ENCODE data around the gene TNFRSF18. TPM values are rescaled to one million over a fixed set of nuclear protein-coding genes. Genes with fewer than 3 reads are reported as not detected.
"Not testable (repeated sequence)": the region's sequence is repeated elsewhere in the genome, so short reads cannot be mapped to it uniquely, and the experiment has no call there.

TNFRSF18 gene
- total RNA-seq, 2 experiments from 2014 or later: 375 to 387 TPM

- POLR2A ChIA-PET: interaction anchor here (0.7 to 1.0 kb wide), 2 partner anchors 41 to 77 kb away, joined by 3 read pairs; no protein-coding TSS in a partner anchor
- peak; percentile 8 for DNase-seq
- peaks cover 12% of the 10 kb centered on the region for H3K9me3 Mint-ChIP-seq
- no peak overlapping the region for H3K27ac Mint-ChIP-seq
- H3K4me3 Mint-ChIP-seq: no peak overlapping the region
- H3K36me3 Mint-ChIP-seq: peaks cover 3% of the 10 kb centered on the region
- peaks cover 12% of the 10 kb centered on the region for H3K4me1 Mint-ChIP-seq (ENCODE audit: low read depth)
- no peaks in the 10 kb centered on the region for H3K27me3 Mint-ChIP-seq
- intact Hi-C loops (cut with micrococcal nuclease): no loop called here
- CTCF ChIA-PET: interaction anchor here (0.7 to 1.3 kb wide), 2 partner anchors 76 to 78 kb away, joined by 3 read pairs; no protein-coding TSS in a partner anchor
Observed at GRCh38 chr1:1198423-1199140, 7.8 kb downstream of the TNFRSF18 start.

DNA sequence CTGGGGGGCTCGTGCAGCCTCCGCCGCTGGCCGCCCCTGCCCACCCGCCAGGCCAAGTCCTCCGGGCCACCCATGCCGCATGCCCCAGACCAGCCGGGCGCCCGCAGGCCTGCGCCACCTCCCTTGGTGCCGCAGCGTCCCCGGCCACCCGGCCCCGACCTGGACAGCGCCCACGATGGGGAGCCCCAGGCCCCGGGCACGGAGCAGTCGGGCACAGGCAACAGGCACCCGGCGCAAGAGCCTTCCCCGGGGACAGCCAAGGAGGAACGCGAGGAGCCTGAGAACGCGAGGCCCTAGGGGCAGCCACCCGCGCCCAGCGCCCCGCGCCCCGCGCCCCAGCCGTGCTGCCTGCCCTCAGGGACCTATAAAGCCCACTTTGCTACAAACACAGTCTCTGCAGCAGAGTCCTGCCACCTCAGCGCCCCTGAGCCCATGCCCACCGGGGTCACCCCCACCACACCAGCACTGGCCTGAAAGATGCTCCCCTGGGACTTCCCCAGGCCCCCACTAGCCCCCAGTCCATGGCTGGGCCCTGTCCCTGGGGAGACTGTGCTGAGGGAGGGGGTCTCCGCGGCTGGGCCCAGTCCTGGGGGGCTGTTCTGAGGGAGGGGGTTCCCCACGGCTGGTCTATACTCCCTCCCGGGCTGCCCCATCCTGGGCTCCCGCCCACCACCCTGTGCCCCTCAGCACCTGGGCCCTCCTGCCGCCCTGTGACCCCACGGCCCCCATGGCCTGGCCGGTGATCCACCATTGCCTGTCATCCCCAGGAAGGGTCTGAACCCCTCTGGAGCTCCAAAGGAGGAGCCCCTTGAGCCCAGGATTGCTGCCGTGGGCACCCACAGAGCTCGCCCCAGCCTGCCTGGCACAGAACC lies 8.6 kb downstream of the TNFRSF18 start:
- DNase-seq: peak; percentile 9
- Mint-ChIP-seq H3K27ac (no peak overlapping the region), H3K4me3 (no peak overlapping the region), H3K36me3 (no peaks in the 10 kb centered on the region), H3K27me3 (no peaks in the 10 kb centered on the region), H3K4me1 (ENCODE audit: low read depth) (peaks cover 12% of the 10 kb centered on the region), H3K9me3 (peaks cover 12% of the 10 kb centered on the region)
- CTCF ChIA-PET: interaction anchor here (1.3 kb wide), 1 partner anchor 75 kb away, joined by 3 read pairs; no protein-coding TSS in a partner anchor
- POLR2A ChIA-PET: interaction anchor here (0.7 to 1.0 kb wide), 2 partner anchors 41 to 76 kb away, joined by 3 read pairs; no protein-coding TSS in a partner anchor
- intact Hi-C loops (cut with micrococcal nuclease): no loop called here

DNA sequence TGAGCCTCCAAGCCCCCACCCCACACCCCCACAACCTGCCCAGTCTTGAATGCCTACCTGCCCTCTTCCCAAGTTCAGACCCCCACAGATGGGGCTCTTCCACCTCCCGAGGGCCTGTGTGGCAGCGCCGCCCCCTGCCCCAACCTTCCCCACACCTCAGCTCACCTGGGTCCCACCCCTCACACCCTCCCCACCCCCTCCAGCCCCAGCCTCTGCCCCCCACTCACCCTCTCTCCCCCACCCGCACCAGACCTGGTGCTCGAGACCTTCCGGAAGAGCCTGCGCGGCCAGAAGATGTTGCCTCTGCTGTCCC lies 9.2 kb downstream of the TNFRSF18 start:
- Mint-ChIP-seq H3K27ac (peak overlapping the region; percentile 33), H3K4me3 (no peak overlapping the region), H3K27me3 (no peaks in the 10 kb centered on the region), H3K9me3 (peaks cover 13% of the 10 kb centered on the region), H3K4me1 (ENCODE audit: low read depth) (peaks cover 12% of the 10 kb centered on the region), H3K36me3 (no peaks in the 10 kb centered on the region)
- DNase-seq: no peak
- ChIA-PET POLR2A (no interaction called here), CTCF (no interaction called here)
- intact Hi-C loops (cut with micrococcal nuclease): no loop called here

- ChIA-PET POLR2A (interaction anchor here (1.0 kb wide), 1 partner anchor 11 kb away, joined by 3 read pairs; no protein-coding TSS in a partner anchor), CTCF (interaction anchor here (1.4 kb wide), 1 partner anchor 74 kb away, joined by 6 read pairs; no protein-coding TSS in a partner anchor)
- peak; percentile 9 for DNase-seq
- H3K4me1 Mint-ChIP-seq (ENCODE audit: low read depth): peaks cover 12% of the 10 kb centered on the region
- H3K36me3 Mint-ChIP-seq: no peaks in the 10 kb centered on the region
- H3K27me3 Mint-ChIP-seq: no peaks in the 10 kb centered on the region
- H3K27ac Mint-ChIP-seq: peak overlapping the region; percentile 33
- intact Hi-C loops (cut with micrococcal nuclease): no loop called here
- peaks cover 17% of the 10 kb centered on the region for H3K9me3 Mint-ChIP-seq
- H3K4me3 Mint-ChIP-seq: no peak overlapping the region
Observed at GRCh38 chr1:1196431-1197187, 9.8 kb downstream of the TNFRSF18 start.

DNA sequence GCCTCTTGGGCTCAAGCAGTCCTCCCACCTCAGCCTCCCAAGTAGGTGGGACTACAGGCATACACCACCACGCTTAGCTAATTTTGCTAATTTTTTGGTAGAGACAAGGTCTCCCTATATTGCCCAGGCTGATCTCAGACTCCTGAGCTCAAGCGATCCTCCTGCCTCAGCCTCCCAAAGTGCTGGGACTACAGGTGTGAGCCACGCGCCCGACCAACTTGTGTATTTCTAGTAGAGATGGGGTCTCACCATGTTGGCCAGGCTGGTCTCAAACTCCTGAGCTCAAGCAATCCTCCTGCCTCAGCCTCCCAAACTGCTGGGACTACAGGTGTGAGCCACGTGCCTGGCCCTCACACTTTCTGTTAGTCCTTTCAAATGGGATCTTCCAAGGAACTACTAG lies 10.7 kb downstream of the TNFRSF18 start:
- Mint-ChIP-seq H3K4me1 (ENCODE audit: low read depth) (peaks cover 12% of the 10 kb centered on the region), H3K9me3 (peaks cover 17% of the 10 kb centered on the region)
- H3K36me3 Mint-ChIP-seq; H3K4me3 Mint-ChIP-seq; intact Hi-C loops (cut with micrococcal nuclease); POLR2A ChIA-PET; H3K27me3 Mint-ChIP-seq; DNase-seq; H3K27ac Mint-ChIP-seq: not testable (repeated sequence)
- CTCF ChIA-PET: interaction anchor here (1.4 kb wide), 1 partner anchor 73 kb away, joined by 6 read pairs; no protein-coding TSS in a partner anchor

- H3K9me3 Mint-ChIP-seq: peaks cover 17% of the 10 kb centered on the region
- ChIA-PET CTCF (interaction anchor here (0.6 to 0.8 kb wide), 2 partner anchors 21 to 65 kb away, joined by 3 read pairs; no protein-coding TSS in a partner anchor), POLR2A (no interaction called here)
- intact Hi-C loops (cut with micrococcal nuclease): no loop called here
- DNase-seq: no peak
- peaks cover 6% of the 10 kb centered on the region for H3K4me1 Mint-ChIP-seq (ENCODE audit: low read depth)
- no peaks in the 10 kb centered on the region for H3K36me3 Mint-ChIP-seq
- H3K27me3 Mint-ChIP-seq: no peaks in the 10 kb centered on the region
- H3K4me3 Mint-ChIP-seq: no peak overlapping the region
- H3K27ac Mint-ChIP-seq: peak overlapping the region; percentile 5
Observed at GRCh38 chr1:1194723-1195122, 11.7 kb downstream of the TNFRSF18 start.

DNA sequence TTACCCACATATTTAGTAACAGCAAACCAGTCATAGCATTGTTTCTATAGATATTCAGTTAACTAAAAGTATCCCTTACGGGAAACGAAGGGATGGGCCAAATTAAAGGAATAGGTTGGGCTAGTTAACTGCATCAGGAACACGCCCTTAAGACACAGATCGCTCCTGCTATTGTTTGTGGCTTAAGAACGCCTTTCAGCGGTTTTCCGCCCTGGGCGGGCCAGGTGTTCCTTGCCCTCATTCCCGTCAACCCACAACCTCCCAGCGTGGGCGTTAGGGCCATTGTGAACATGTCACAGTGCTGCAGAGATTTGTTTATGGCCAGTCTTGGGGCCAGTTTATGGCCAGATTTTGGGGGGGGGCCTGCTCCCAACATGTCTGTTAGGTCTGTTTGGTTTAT lies 14.7 kb downstream of the TNFRSF18 start:
- Mint-ChIP-seq H3K4me3 (no peak overlapping the region), H3K4me1 (ENCODE audit: low read depth) (peaks cover 3% of the 10 kb centered on the region), H3K9me3 (peaks cover 17% of the 10 kb centered on the region), H3K36me3 (no peaks in the 10 kb centered on the region), H3K27ac (no peak overlapping the region), H3K27me3 (no peaks in the 10 kb centered on the region)
- ChIA-PET CTCF (interaction anchor here (1.8 kb wide), 1 partner anchor 69 kb away, joined by 6 read pairs; no protein-coding TSS in a partner anchor), POLR2A (no interaction called here)
- intact Hi-C loops (cut with micrococcal nuclease): no loop called here
- DNase-seq: no peak

DNA sequence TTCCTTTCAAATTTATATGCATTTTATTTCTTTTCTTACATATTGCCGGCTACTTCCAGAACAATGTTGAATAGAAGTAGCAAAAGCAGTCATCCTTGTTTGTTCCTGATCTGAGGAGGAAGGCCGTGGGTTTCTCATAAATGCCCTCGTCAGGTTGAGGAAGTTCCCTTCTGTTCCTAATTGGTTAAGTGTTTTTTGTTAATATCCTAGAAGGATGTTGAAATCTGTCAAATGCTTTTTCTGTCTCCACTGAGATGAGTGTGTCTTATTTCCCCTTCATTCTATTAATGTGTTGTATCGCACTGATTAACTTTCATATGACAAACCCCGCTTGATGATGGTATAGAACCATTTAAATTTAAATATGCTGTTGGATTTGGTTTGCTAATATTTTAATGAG lies 17.3 kb downstream of the TNFRSF18 start:
- Mint-ChIP-seq H3K9me3 (peaks cover 6% of the 10 kb centered on the region), H3K27me3 (no peaks in the 10 kb centered on the region), H3K36me3 (no peaks in the 10 kb centered on the region), H3K4me3 (no peak overlapping the region), H3K4me1 (ENCODE audit: low read depth) (no peaks in the 10 kb centered on the region), H3K27ac (no peak overlapping the region)
- intact Hi-C loops (cut with micrococcal nuclease): no loop called here
- DNase-seq: no peak
- ChIA-PET POLR2A (no interaction called here), CTCF (no interaction called here)

GRCh38 chr1:1187938-1188337 lies 18.5 kb downstream of the TNFRSF18 start:
- Mint-ChIP-seq H3K27me3 (no peaks in the 10 kb centered on the region), H3K27ac (no peak overlapping the region), H3K4me3 (no peak overlapping the region), H3K9me3 (peaks cover 5% of the 10 kb centered on the region), H3K4me1 (ENCODE audit: low read depth) (no peaks in the 10 kb centered on the region), H3K36me3 (no peaks in the 10 kb centered on the region)
- DNase-seq: no peak
- intact Hi-C loops (cut with micrococcal nuclease): no loop called here
- ChIA-PET POLR2A (no interaction called here), CTCF (no interaction called here)

- ChIA-PET POLR2A (interaction anchor here (1.1 kb wide), 1 partner anchor 20 kb away, joined by 3 read pairs; no protein-coding TSS in a partner anchor), CTCF (no interaction called here)
- Mint-ChIP-seq H3K36me3 (no peaks in the 10 kb centered on the region), H3K4me1 (ENCODE audit: low read depth) (no peaks in the 10 kb centered on the region), H3K4me3 (no peak overlapping the region), H3K9me3 (no peaks in the 10 kb centered on the region), H3K27me3 (peaks cover 5% of the 10 kb centered on the region), H3K27ac (no peak overlapping the region)
- no peak for DNase-seq
- intact Hi-C loops (cut with micrococcal nuclease): no loop called here
Observed at GRCh38 chr1:1185101-1185765, 21.2 kb downstream of the TNFRSF18 start.

DNA sequence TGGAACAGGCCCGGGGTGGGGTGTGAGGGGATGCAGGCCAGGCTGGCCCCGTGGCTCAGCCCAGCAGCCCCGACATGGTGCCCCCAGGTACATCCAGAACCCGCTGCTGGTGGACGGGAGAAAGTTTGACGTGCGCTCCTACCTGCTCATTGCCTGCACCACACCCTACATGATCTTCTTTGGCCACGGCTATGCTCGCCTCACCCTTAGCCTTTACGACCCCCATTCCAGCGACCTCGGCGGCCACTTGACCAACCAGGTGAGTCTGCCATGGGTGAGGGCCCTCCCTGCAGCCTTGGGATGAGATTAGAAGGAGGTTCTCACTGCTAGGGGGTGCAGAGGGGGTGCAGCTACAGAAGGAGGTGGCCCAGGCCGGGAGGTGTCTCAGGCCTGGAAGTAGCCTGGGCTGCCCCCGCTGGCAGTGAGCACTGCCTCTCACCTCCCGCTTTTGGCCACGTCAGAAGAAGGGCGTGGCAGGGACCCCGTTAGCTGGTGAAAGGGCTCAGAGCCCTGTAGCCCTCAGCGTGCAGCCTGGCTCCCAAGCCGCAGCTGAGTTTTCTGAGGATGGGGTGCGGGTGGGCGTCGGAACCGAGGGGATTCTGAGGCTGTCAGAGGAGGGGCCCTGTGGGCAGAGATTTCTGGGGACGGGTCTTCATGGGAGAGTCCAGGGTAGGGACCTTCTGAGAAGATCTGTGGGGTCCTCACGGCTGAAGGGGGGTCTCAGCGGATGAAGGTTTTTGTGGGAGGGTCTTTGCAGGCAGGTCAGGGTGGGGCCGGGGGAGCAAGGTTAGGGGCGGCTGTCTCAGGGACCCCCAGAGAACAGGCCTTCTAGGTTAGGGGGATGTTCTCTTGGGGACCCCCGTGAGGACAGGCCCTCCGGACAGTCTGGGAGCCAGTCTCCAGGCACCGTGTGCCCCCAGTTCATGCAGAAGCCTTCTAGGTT lies 22.3 kb downstream of the TNFRSF18 start:
- no peak overlapping the region for H3K4me3 Mint-ChIP-seq
- H3K9me3 Mint-ChIP-seq: no peaks in the 10 kb centered on the region
- intact Hi-C loops (cut with micrococcal nuclease): no loop called here
- no peak for DNase-seq
- no peaks in the 10 kb centered on the region for H3K4me1 Mint-ChIP-seq (ENCODE audit: low read depth)
- H3K27ac Mint-ChIP-seq: no peak overlapping the region
- H3K27me3 Mint-ChIP-seq: peaks cover 5% of the 10 kb centered on the region
- H3K36me3 Mint-ChIP-seq: no peaks in the 10 kb centered on the region
- CTCF ChIA-PET: no interaction called here
- POLR2A ChIA-PET: no interaction called here

All from activated CD4-positive, alpha-beta memory T cell treated with anti-CD3 and anti-CD28 coated beads for 36 hours (primary cell).